ENCODE results near the gene HAUS7.

DNA sequence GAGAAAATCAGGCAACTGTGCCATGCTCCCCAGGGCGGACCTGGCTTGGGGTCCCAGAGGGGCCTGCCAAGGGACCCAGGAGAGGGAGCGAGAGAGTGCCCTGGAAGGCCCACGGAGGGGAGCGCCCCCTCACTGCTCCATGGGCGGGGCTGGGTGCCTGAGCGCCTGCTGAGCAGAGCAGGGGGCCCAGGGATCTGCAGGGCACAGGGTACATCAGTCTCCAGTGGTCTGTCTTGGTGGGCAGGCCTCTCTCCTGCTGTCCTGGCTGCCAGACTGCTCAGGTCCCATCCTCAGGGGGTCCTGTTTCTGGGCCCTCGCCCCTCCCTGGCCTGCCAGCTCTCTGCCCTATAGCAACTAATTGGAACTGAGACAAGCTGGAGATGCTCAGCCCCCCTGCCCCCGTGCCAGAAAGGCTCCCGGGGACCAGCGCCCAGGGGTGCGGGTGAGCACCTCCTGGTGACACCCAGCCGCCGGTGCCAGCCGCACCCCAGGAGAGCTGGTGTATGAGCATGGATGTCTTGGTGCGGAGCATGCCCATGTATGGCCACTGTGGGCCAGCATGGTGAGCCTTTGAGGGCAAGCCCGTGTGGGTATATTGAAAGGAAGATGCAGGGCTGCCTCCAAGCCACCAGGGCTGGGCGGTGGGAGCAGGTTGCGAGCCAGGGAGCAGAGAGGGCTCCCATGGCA is 25.7 kb upstream of the HAUS7 start:
- no peak for TF ChIP-seq POLR2A (IDR thresholded peaks at IDR 0.05)
- TF ChIP-seq, protein P1, sequence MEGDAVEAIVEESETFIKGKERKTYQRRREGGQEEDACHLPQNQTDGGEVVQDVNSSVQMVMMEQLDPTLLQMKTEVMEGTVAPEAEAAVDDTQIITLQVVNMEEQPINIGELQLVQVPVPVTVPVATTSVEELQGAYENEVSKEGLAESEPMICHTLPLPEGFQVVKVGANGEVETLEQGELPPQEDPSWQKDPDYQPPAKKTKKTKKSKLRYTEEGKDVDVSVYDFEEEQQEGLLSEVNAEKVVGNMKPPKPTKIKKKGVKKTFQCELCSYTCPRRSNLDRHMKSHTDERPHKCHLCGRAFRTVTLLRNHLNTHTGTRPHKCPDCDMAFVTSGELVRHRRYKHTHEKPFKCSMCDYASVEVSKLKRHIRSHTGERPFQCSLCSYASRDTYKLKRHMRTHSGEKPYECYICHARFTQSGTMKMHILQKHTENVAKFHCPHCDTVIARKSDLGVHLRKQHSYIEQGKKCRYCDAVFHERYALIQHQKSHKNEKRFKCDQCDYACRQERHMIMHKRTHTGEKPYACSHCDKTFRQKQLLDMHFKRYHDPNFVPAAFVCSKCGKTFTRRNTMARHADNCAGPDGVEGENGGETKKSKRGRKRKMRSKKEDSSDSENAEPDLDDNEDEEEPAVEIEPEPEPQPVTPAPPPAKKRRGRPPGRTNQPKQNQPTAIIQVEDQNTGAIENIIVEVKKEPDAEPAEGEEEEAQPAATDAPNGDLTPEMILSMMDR (IDR thresholded peaks at IDR 0.05): no peak

Measured in Peyer's patch (tissue), 4 donors.